HepG2 (cell line): ENCODE results near the gene TUBB3. TPM values are rescaled to one million over a fixed set of nuclear protein-coding genes. Genes with fewer than 3 reads are reported as not detected.
A peak's percentile ranks its signal among the peaks of the same experiment; 100 is the strongest.

ENCODE experiments used
- JUN ChIP-seq: sonication (generic); formaldehyde crosslinking; IDR thresholded peaks from 2 replicates; pipeline ENCODE4 v1.4.0; 2020; ENCODE audit warnings: mild to moderate bottlenecking, missing genetic modification reagents
- KIAA2018 ChIP-seq: sonication (generic); formaldehyde crosslinking; IDR thresholded peaks from 2 replicates; pipeline ENCODE4 v1.5.0; 2020; ENCODE audit warnings: mild to moderate bottlenecking, missing genetic modification reagents, borderline replicate concordance
- NR0B2 ChIP-seq: sonication (generic); formaldehyde crosslinking; IDR thresholded peaks from 2 replicates; pipeline ENCODE4 v1.4.0; 2020; ENCODE audit warnings: mild to moderate bottlenecking, missing genetic modification reagents
- REST ChIP-seq, 2 experiments: IDR thresholded peaks; 2 replicates each; pipeline ENCODE4 v1.6.1; 2011 to 2012; ENCODE audit warnings: low read length in 2 of 2, borderline replicate concordance in 1 of 2, low read depth in 1 of 2, mild to moderate bottlenecking in 1 of 2, moderate library complexity in 1 of 2
- SALL1 ChIP-seq: sonication (generic); formaldehyde crosslinking; IDR thresholded peaks from 2 replicates; pipeline ENCODE4 v1.8.0; 2022; ENCODE audit warnings: mild to moderate bottlenecking, missing genetic modification reagents
- TBP ChIP-seq: sonication (generic); formaldehyde crosslinking; IDR thresholded peaks from 2 replicates; pipeline ENCODE4 v1.5.0; 2020; ENCODE audit warnings: missing genetic modification reagents
- ZBTB2 ChIP-seq: sonication (generic); formaldehyde crosslinking; IDR thresholded peaks from 2 replicates; pipeline ENCODE4 v1.8.0; 2022; ENCODE audit warnings: low read depth, missing genetic modification reagents
- ZHX1 ChIP-seq: sonication (generic); formaldehyde crosslinking; IDR thresholded peaks from 2 replicates; pipeline ENCODE4 v1.8.1; 2022; ENCODE audit warnings: low read depth, mild to moderate bottlenecking, missing genetic modification reagents
- ZNF569 ChIP-seq: sonication (generic); formaldehyde crosslinking; IDR thresholded peaks from 2 replicates; pipeline ENCODE4 v1.5.0; 2020; ENCODE audit warnings: mild to moderate bottlenecking, missing genetic modification reagents, moderate library complexity, borderline replicate concordance
- ZNF598 ChIP-seq: sonication (generic); formaldehyde crosslinking; IDR thresholded peaks from 2 replicates; pipeline ENCODE4 v1.5.1; 2020; ENCODE audit warnings: mild to moderate bottlenecking, missing genetic modification reagents, borderline replicate concordance
- polyA plus RNA-seq, 8 experiments: library from polyadenylated mRNA; depleted of rRNA in 3 of 8; stranded (reverse) in 7 of 8; unstranded in 1 of 8; fragments of >200 nt; fragmentation: Illumina TruSeq in 4 of 8; extraction: Trizol in 4 of 8; gene quantifications; 2 replicates each; pipeline versions ENCODE4 v1.2.1 to v1.2.3, GENCODE V29; 2011 to 2016; ENCODE audit warnings: low read depth in 4 of 8, missing spikeins in 1 of 8, mixed read lengths in 1 of 8; ENCODE audit not compliant: insufficient read depth in 1 of 8
- total RNA-seq, 5 experiments: library from RNA; depleted of rRNA; stranded (reverse); fragments of >200 nt; fragmentation: Illumina TruSeq; extraction: Trizol; gene quantifications; 2 replicates each; pipeline ENCODE4 v1.2.3, GENCODE V29; 2016; ENCODE audit warnings: low read depth in 1 of 5

Gene TUBB3
- total and polyA plus RNA-seq, 2 of the 13 experiments (the other 11 are each of a cell fraction or from before 2014, with no cell fraction given) = 110 to 185 TPM

- TF ChIP-seq KIAA2018 (CRISPR knock-in tag) (no peak), ZNF569 (CRISPR knock-in tag) (no peak), ZNF598 (peak; percentile 68; the same call in 1 of the 2 replicates), ZHX1 (CRISPR knock-in tag) (no peak), REST (IDR thresholded peaks at IDR 0.05; ENCODE audit: borderline replicate concordance in 1 of 2, low read depth in 1 of 2, low read length in 2 of 2) (peak in 1 of 2 experiments; percentile 48; a peak in 1 of 4 replicates), TBP (CRISPR knock-in tag) (no peak), JUN (CRISPR knock-in tag) (no peak), NR0B2 (CRISPR knock-in tag) (peak; percentile 89), SALL1 (CRISPR knock-in tag) (peak; percentile 39; the same call in 1 of the 2 replicates), ZBTB2 (CRISPR knock-in tag) (peak; percentile 6)
Measured at GRCh38 chr16:89922884-89923639, at the start of gene TUBB3 (continued).
